Activated T-cell treated with anti-CD3 and anti-CD28 coated beads, Interleukin-2, amount 50 U/mL, for 4 hours (primary cell): ENCODE results near the gene FBLN1. TPM values are rescaled to one million over a fixed set of nuclear protein-coding genes. Genes with fewer than 3 reads are reported as not detected.

Experiments
- ATAC-seq, 2 donors: fragments of 200-7000 bp; cut with Tn5 transposase; one replicate each; pipeline ENCODE4 v1.10.0; 2021
- DNase-seq: peaks from one replicate; pipeline ENCODE4 v3.0.0-alpha.2; 2020
- H3K27me3 Mint-ChIP-seq: one replicate; pipeline ENCODE4 v1.8.0; 2021; ENCODE audit warnings: low read depth, mixed read lengths
- H3K36me3 Mint-ChIP-seq: one replicate; pipeline ENCODE4 v1.8.0; 2022; ENCODE audit warnings: mixed read lengths; ENCODE audit not compliant: insufficient read depth
- H3K4me1 Mint-ChIP-seq: one replicate; pipeline ENCODE4 v1.8.0; 2021; ENCODE audit warnings: low read depth, mixed read lengths
- H3K4me3 Mint-ChIP-seq: one replicate; pipeline ENCODE4 v1.8.0; 2021; ENCODE audit warnings: mild to moderate bottlenecking, moderate library complexity, mixed read lengths
- H3K9me3 Mint-ChIP-seq: one replicate; pipeline ENCODE4 v1.8.0; 2021; ENCODE audit warnings: mixed read lengths
- total RNA-seq, 3 donors: library from RNA; stranded (reverse); gene quantifications; one replicate each; pipeline ENCODE4 v1.2.1, GENCODE V29; 2021

The FBLN1 gene
- total RNA-seq, 3 donors from 2014 or later: 0.43 to 0.69 (median 0.46) TPM

DNA sequence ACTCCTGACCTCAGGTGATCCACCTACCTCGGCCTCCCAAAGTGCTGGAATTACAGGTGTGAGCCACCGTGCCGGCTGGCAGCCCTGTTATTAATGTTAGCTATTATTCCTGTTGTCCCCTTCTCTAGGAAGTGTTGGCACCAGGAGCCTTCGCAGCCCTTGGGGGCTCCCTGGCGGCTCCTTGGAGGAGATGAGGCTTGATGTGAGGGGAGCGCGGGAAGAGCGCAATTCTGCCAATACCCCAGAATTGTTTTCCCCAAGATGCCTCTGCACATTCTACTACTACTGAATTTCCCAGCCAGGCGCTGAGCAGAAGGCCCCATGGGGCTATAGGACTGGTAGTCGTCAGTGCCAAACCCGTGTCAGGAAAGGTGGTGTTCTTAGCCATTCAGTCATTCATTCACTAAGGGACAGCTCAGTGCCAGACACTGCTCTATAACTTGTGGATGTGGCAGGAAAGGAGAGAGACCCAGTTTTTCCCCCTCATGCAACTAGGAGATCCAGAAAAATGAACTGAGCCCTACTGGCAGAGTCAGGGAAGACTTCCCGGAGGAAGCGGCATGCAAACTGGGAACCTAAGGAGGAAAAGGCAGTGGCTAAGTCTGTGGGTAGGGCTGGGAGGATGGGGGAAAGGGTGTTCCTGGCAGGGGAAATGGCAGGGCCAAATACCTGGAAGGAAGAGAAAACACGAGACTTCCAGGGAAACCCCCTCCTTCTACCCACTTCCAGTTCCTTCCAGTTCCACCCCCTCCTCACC, 3.5 kb downstream of the FBLN1 start:
- peaks cover 47% of the 10 kb centered on the region for H3K27me3 Mint-ChIP-seq
- H3K4me3 Mint-ChIP-seq: no peak overlapping the region
- peaks cover 1% of the 10 kb centered on the region for H3K4me1 Mint-ChIP-seq
- no peaks in the 10 kb centered on the region for H3K36me3 Mint-ChIP-seq
- DNase-seq: no peak
- H3K9me3 Mint-ChIP-seq: no peaks in the 10 kb centered on the region
- no peak for ATAC-seq

DNA sequence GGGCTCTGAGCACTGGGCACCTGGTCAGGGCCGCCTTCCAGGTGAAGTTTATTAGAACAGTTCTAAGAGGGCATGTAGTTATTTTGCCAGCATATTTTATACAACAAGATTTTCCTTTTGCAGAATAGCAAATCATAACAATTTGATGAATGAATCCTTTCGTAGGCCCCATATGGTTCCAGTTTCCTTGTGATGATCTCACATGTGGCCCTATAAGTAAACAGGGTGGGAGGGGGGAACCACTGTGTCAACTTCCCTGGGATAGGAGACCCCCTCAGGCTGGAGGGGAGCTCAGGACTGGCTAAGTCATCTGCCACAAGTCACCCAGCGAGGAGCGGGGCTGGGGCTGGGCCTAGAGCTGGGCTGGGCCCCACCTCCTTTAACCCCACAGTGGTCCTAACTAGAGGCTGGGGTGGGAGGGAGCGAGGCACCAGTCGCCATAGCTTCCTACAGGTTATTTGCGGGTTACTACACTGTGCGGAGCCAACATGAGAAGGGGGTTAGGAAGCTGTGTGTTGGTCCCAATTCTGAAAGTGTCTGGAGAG, 4.2 kb downstream of the FBLN1 start:
- H3K9me3 Mint-ChIP-seq: no peaks in the 10 kb centered on the region
- ATAC-seq (no peak), DNase-seq (no peak)

DNA sequence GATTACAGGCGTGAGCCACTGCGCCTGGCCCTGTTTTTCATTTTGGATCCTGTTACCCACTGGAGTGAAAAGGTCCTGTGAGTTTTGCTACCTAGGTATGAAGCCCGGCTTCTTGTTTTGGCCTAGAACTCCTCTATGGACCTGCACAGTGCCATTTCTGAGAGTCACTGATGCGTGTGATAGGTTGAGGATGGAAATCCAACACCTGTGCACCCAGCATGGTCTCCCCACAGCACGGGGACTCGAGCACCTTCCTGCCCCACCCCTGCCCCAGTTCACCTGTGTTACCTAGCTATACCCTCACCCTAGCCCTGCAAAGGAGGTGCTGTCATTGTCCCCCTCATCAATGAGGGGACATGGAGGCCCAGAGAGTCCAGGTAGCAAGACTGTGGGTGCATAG, 5.1 kb downstream of the FBLN1 start:
- Mint-ChIP-seq H3K27me3 (peaks cover 40% of the 10 kb centered on the region), H3K4me3 (no peak overlapping the region), H3K36me3 (no peaks in the 10 kb centered on the region), H3K9me3 (no peaks in the 10 kb centered on the region), H3K4me1 (no peaks in the 10 kb centered on the region)
- ATAC-seq: no peak
- DNase-seq: no peak

More for the DNA sequence above, 4.2 kb downstream of the FBLN1 start:
- Mint-ChIP-seq H3K36me3 (no peaks in the 10 kb centered on the region), H3K27me3 (peaks cover 43% of the 10 kb centered on the region), H3K4me3 (no peak overlapping the region), H3K4me1 (peaks cover 1% of the 10 kb centered on the region)

DNA sequence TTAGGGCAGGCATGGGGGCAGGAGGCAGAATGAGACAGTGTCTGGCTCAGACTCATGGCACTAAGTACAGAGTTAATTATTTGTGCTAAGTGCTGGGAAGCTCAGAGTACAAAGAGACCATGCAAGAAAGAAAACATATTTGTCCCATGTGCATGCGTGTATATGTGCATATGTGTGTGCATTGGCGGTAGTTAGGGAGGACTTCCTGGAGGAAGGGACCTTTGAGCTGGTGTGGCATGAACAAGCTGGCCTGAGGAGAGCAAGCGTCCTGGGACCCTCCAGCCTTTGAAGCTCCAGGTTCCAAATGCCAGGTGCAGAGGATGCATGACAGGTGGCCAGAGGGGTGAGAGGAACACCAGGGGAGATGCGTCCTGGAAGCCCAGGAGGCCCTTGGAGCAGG, 6.1 kb downstream of the FBLN1 start:
- H3K4me1 Mint-ChIP-seq: no peaks in the 10 kb centered on the region
- DNase-seq (no peak), ATAC-seq (no peak)
- no peaks in the 10 kb centered on the region for H3K9me3 Mint-ChIP-seq
- peaks cover 35% of the 10 kb centered on the region for H3K27me3 Mint-ChIP-seq
- no peak overlapping the region for H3K4me3 Mint-ChIP-seq
- H3K36me3 Mint-ChIP-seq: no peaks in the 10 kb centered on the region

DNA sequence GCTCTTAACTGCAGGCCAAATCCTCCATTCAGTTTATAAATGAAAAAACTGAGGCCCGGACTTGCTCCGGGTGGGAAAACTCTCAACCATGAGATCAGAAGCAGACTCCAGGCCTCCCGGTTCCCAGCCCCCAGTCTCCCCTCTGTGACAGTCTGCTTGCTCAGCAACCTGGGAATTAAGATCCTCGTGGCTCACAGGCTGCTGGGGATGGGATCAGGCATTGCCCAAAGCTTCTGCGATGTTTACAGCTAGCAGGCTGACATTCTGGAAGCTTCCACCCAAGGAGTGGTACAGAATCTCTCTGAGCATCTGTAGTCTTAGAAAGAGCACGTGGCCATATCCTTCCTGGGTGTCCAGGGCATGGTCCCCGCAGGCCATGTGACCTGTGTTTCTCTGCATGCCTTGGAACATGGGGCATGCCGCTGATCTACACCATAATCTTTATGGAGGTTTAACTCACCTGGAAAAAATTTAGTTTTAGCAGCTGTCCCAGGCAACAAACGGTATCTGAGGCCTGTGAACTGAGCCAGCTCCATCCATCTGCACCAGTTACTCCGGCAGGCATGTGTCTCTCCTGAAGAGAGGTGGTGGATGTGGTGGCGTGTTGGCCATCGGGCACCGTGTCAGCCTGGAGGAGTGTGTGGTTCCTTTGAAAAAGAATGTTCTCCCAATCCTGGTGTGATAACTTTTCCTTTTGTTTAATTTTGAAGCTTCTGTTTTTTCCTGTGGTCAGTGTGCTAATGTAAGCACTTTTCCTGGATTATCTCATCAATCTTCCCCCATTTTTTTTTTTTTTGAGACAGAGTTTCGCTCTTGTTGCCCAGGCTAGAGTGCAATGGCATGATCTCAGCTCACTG, 7.9 kb downstream of the FBLN1 start:
- Mint-ChIP-seq H3K4me1 (no peaks in the 10 kb centered on the region), H3K9me3 (no peaks in the 10 kb centered on the region), H3K36me3 (no peaks in the 10 kb centered on the region), H3K4me3 (no peak overlapping the region), H3K27me3 (peaks cover 27% of the 10 kb centered on the region)
- DNase-seq: no peak
- no peak for ATAC-seq

DNA sequence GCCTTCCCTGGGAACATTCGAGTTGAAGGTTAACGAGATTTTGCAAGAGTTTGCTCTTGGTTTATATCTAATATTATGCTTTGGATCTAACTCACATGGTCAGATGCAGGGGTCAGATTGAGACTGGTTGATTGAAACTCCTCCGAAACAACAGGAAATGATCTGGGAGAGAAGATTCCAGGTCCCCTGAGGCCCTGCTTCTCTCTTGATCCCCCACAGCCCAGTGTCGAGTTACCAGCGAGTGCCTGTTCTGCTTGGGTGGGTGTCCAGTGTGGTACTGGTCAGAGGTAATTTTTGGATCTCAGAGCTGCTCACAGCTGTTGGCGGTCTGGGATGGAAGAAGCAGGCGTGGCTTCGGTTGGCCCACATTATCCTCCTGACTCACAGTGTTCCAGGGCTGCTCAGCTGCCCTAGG, 9.2 kb downstream of the FBLN1 start:
- Mint-ChIP-seq H3K9me3 (no peaks in the 10 kb centered on the region), H3K4me3 (no peak overlapping the region), H3K36me3 (no peaks in the 10 kb centered on the region), H3K27me3 (peaks cover 23% of the 10 kb centered on the region), H3K4me1 (no peaks in the 10 kb centered on the region)
- ATAC-seq (no peak), DNase-seq (no peak)

DNA sequence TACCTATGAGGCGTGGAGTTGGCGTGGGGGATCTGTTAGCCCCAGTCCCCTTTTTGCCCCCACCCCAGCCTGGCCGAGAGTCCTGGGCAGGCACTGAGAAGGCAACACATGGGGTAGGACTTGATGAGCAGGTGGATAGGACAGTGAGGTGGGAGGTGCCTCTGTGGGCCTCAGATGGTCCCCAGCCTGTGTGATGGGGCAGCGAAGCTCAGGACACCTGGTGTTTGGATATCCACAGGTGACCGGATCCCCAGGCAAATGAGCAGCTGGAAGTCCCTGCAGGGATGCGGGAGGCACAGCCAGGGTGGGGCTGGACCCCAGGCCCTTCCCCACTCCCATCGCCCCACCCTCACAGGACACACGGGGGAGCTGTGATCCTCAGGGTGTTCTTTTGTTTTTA, 9.7 kb downstream of the FBLN1 start:
- Mint-ChIP-seq H3K36me3 (no peaks in the 10 kb centered on the region), H3K27me3 (peaks cover 23% of the 10 kb centered on the region), H3K4me1 (no peaks in the 10 kb centered on the region), H3K9me3 (no peaks in the 10 kb centered on the region), H3K4me3 (no peak overlapping the region)
- no peak for DNase-seq
- no peak for ATAC-seq

DNA sequence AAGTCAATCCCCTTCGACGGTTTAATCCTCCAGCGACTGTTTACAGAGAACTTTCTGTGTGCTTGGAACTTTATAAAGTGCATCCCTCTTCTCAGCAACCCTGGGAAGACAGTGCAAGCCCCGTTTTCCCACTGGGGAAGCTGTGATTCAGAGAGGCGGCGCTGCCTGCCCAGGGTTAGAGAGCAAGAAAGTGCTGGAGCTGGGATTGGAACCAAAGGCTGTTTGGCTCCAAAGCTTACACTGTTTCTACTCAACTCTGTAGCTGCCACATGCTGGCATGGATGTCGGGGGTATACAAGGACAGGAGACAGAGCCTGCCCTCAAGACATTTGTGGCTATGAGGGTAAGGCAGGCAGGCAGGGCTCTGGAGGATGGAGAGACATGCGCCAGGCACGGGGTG, 13.0 kb downstream of the FBLN1 start:
- no peak overlapping the region for H3K4me3 Mint-ChIP-seq
- DNase-seq (no peak), ATAC-seq (no peak)
- no peaks in the 10 kb centered on the region for H3K9me3 Mint-ChIP-seq
- peaks cover 22% of the 10 kb centered on the region for H3K27me3 Mint-ChIP-seq
- H3K4me1 Mint-ChIP-seq: no peaks in the 10 kb centered on the region
- no peaks in the 10 kb centered on the region for H3K36me3 Mint-ChIP-seq

DNA sequence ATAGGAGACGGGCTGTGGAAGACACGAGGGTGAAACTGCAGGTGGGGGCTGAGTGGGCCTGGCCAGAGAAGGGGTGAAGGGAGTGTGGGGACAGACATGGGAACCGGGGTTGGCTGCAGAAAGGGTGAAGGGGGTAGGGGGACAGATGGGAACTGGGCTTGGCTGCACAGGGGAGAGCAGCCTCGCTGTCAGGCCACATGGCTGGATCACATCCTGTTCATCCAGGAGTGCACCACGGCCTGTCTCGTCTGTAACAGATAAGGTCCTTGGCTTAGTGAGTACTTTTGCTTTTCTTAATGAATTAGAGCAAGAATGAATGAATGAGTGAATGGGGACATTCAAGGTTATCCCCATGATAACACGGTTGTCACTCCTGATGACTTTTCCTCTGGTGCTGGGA, 13.5 kb downstream of the FBLN1 start:
- no peaks in the 10 kb centered on the region for H3K36me3 Mint-ChIP-seq
- no peak for ATAC-seq
- H3K4me3 Mint-ChIP-seq: no peak overlapping the region
- H3K4me1 Mint-ChIP-seq: no peaks in the 10 kb centered on the region
- H3K27me3 Mint-ChIP-seq: peaks cover 22% of the 10 kb centered on the region
- no peak for DNase-seq
- H3K9me3 Mint-ChIP-seq: no peaks in the 10 kb centered on the region

DNA sequence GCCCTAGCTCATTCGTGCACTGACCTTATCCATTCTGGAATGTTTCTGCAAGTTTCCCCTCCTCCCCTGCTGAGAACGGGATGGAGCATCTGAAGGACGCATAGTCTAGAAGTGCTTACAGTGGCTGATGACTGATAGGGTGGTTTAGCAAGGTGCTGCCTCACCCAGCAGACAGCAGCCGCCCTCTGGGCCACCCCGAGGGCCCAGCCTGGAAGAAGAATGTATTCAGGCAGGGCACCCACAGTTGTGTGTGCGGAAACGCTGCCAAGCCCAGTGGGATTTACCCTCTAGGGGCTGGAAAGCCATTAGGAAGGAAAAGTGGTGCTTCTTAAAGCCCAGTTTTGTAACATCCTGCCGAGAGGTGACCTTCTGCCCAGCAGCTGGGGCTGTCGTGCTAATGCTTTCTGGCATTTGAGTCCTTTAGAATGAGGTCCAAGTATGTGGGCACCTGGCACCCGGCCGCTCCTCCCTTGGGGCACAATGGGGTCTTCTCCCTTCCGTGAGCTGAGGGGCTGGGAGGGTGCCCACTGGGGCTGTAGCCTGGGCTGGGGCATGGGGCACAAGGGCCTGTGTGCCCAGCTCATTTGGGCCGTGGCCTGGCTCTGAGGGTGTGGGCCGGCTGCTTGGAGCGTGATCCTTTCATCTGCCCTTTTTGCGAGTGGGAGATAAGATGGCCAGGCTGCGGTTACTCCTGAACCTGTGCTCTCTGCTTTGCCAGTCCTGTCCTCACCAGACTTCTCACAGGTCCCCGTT, 14.4 kb downstream of the FBLN1 start:
- Mint-ChIP-seq H3K36me3 (no peaks in the 10 kb centered on the region), H3K4me1 (no peaks in the 10 kb centered on the region), H3K4me3 (no peak overlapping the region), H3K27me3 (peaks cover 22% of the 10 kb centered on the region), H3K9me3 (no peaks in the 10 kb centered on the region)
- ATAC-seq: no peak
- DNase-seq: no peak

DNA sequence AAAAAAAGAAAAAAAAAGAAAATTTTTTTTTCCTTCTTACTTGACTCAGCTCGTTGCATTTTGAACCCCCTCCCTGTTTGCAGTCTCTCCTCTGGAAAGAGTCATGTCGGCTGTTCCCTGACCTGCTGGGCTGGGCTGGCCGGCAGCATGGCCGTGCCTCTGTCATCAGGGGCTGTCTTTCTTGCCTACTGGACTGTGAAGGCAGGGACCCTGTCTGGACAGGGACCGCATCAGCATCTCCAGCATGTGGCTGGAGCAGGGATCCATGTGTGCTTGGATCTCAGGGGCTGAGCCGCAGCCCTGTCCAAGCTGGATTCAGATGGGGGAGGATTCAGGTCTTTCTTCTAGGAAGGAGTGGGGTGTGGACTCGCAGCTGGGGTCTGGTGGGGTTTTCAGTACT, 15.5 kb downstream of the FBLN1 start:
- Mint-ChIP-seq H3K27me3 (peaks cover 22% of the 10 kb centered on the region), H3K9me3 (no peaks in the 10 kb centered on the region), H3K4me1 (no peaks in the 10 kb centered on the region), H3K36me3 (no peaks in the 10 kb centered on the region), H3K4me3 (no peak overlapping the region)
- DNase-seq (no peak), ATAC-seq (no peak)

DNA sequence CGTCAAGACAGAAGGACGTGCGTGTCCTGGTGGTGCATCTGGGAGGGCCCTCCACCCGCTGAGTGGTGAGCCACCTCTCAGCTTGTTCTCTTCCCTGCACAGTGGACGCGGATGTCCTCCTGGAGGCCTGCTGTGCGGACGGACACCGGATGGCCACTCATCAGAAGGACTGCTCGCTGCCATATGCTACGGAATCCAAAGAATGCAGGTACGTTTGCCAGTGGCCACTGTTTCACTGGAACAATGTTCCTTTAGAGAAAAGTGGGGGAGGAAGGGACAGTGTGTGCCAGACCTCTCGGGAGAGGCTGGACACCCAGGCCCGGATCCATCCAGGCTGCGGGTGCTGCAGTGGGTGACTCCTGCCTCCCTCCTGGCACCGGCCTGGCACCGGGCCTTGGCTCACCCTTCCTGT, 15.9 kb downstream of the FBLN1 start:
- DNase-seq (no peak), ATAC-seq (no peak)
- H3K9me3 Mint-ChIP-seq: no peaks in the 10 kb centered on the region
- no peaks in the 10 kb centered on the region for H3K4me1 Mint-ChIP-seq
- H3K27me3 Mint-ChIP-seq: peaks cover 22% of the 10 kb centered on the region
- no peaks in the 10 kb centered on the region for H3K36me3 Mint-ChIP-seq
- no peak overlapping the region for H3K4me3 Mint-ChIP-seq

DNA sequence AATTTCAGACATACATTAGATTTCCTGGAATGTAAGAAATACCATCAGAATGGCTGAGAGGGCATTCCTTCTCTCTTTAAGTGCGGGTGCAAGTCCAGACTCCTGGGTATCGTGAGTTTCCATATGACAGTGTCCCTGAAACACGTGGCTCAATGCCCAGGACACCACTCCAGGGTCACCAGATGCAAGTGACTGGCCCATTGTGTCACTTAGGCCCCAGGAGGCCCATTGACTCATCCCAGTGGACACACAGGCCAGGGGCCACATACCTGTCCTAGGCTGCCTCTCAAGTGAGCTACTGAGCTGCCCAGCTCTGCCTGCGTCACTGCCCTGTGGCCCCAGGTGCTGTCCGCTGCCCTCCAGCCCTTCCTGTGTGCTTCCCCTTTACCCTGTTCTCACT, 18.5 kb downstream of the FBLN1 start:
- Mint-ChIP-seq H3K9me3 (no peaks in the 10 kb centered on the region), H3K36me3 (no peaks in the 10 kb centered on the region), H3K27me3 (peaks cover 10% of the 10 kb centered on the region), H3K4me1 (no peaks in the 10 kb centered on the region), H3K4me3 (no peak overlapping the region)
- ATAC-seq (no peak), DNase-seq (no peak)

DNA sequence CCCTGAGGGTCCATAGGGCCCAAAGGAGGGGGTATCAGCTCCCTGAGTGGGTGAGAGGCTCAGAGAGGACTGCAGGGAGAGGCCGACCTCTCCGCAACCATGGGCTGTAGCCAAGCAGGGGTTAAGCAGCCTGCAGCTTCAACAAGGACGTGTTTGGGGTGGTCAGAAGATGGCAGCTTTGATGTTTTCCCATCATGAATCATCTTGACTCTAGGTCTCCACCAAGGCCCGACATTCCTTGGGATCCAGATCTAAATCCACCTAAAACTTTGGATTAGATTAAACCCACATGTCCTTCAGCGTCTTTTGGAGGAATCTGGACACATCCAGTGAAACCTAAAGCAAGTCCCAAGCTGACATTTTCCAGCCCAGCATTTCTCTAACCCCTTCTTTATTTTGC, 19.8 kb downstream of the FBLN1 start:
- no peak overlapping the region for H3K4me3 Mint-ChIP-seq
- ATAC-seq (no peak), DNase-seq (no peak)
- H3K9me3 Mint-ChIP-seq: no peaks in the 10 kb centered on the region
- H3K4me1 Mint-ChIP-seq: no peaks in the 10 kb centered on the region
- H3K36me3 Mint-ChIP-seq: no peaks in the 10 kb centered on the region
- H3K27me3 Mint-ChIP-seq: peaks cover 7% of the 10 kb centered on the region
